GM12873 (cell line): ENCODE measurements around the gene ALAD.

Experiments
- TF ChIP-seq, protein P1 (sequence below): IDR thresholded peaks from 2 replicates; pipeline ENCODE4 v1.5.1; 2012; ENCODE audit warnings: low read depth, mild to moderate bottlenecking, moderate library complexity, low read length, control low read depth; ENCODE audit not compliant: insufficient read depth; ENCODE audit errors: missing control alignments

ALAD gene

DNA sequence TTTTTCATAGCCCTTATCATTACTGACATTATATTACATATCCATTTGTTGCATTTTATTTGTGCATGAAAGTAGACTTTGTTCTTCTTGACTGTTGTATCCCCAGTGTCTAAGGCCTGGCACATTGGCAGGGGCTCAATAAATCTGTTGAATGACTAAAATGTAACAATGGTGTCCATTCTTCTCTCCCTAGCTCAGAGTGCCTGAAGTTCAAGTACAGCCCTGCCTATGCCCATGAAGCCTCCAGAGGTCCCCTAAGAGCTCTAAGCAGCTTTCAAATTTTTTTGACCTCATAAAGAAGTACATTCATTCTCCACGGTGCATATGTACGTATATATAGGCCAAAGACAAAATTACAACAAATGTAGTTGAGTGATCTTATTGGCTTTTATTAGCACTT is 55.9 kb downstream of the ALAD start:
- TF ChIP-seq, protein P1, sequence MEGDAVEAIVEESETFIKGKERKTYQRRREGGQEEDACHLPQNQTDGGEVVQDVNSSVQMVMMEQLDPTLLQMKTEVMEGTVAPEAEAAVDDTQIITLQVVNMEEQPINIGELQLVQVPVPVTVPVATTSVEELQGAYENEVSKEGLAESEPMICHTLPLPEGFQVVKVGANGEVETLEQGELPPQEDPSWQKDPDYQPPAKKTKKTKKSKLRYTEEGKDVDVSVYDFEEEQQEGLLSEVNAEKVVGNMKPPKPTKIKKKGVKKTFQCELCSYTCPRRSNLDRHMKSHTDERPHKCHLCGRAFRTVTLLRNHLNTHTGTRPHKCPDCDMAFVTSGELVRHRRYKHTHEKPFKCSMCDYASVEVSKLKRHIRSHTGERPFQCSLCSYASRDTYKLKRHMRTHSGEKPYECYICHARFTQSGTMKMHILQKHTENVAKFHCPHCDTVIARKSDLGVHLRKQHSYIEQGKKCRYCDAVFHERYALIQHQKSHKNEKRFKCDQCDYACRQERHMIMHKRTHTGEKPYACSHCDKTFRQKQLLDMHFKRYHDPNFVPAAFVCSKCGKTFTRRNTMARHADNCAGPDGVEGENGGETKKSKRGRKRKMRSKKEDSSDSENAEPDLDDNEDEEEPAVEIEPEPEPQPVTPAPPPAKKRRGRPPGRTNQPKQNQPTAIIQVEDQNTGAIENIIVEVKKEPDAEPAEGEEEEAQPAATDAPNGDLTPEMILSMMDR = no peak

DNA sequence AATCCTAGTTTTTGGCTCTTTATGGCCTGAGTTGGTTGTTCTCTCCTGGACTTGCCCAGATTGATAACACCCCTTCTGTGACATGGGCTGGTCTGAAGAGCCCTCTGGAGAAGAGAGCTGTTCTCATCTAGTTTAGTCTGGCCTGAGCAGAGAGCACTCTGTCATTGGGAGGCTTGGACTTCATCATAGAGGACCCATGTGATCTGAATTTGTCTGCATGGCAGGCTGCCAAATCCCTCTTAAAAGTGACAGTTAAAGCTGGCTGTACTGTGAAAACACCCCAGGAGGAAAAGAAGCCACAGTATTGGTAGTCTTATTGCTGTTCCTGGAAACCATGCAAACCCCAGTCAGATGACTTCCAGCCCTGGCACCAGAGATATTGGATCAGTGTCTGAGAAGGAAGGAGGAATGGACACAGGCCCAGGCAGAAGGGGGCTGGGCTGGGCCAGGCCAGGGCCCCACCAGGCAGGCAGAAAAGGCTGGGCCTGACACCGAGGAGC is 57.3 kb downstream of the ALAD start:
- TF ChIP-seq, protein P1 = no peak

DNA sequence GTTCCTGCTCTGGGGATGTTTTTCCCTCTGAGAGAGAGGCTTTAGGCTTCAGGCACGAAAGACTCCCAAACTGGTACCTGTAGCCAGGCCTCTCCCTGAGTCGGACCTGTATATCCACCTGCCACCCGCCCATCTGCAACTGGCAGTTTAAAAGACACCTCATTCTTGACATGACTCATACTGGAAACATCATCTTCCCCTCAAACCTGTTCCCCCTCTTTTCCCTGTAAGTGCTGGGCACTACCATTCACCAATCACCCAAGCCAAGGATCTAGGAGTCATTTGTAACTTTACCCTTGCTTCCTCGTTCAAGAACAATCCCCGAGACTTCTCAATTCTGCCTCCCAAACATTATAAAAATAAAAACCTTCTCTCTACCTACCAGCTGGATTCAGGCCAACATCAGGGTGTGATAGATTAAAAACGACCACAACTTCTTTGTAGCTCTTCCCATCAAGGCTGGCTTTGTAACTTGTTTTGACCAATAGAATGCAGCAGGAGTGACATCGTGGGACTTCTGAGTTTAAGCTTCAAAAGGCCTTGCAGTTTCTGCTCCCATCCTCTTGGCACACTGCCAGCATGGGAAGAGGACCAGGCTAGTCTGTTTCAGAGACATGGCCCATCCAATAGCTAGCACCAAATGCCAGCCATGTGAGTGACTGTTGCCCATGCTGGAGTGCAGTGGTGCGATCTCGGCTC is 59.2 kb downstream of the ALAD start:
- TF ChIP-seq, protein P1 = no peak

DNA sequence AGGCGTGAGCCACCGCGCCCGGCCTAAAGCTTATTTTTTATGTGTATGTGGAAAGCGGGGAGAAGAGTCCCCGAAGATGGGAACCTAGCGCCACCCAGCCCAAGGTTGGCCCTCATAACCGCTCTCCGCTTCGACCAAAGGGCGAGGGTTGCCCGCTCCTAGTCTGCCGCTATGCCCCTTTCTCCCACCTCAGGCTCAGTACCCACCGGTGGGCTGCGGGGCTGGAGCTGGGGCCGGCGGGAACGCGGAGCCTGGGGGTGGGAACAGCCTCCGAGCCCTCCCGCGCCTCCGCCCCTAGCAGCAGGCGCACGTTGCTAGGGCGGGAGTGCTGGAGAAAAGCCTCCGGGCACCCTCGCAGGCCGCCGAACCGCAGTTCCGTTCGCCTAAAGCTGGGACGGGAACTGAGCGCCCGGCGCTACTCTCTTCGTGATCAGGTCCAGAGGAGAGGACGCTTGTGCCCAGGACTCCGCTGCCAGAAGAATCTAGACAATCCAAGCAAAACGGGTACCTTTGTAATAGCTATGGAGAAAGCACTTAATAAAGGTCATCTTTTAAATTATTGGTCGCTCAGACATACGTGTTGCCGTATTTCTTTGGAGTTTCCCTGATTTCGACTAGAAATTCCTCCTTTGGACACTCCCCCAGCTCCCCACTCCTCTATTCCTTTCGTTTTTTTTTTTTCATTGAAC is 60.9 kb downstream of the ALAD start, which contains the start of gene WDR31:
TSS of gene WDR31 (minus strand) at position 265 of the 689 bp plus-strand sequence. CDS start 8,253 bp downstream, outside the sequence.
- TF ChIP-seq, protein P1 = peak; percentile 3

DNA sequence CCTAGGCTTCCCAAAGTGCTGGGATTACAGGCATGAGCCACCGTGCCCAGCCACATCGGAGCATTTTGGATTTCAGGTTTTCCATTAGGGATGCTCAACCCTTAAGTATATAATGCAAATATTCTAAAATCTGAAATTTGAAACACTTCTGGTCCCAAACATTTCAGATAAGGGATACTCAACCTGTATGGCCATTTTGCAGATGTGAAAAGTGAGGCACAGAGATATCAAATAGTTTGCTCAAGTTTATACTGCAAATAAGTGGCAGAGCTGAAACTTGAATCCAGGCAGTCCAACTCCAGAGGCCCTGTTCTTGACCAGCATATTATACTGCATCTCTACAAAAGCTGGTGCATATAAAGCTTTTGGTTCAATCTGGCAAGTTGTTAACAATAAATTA is 63.4 kb downstream of the ALAD start:
- TF ChIP-seq, protein P1 = no peak
